ENCODE measurements around the gene TOMM22.
"Not testable (repeated sequence)": the region's sequence is repeated elsewhere in the genome, so short reads cannot be mapped to it uniquely, and the experiment has no call there.

The TOMM22 gene

DNA sequence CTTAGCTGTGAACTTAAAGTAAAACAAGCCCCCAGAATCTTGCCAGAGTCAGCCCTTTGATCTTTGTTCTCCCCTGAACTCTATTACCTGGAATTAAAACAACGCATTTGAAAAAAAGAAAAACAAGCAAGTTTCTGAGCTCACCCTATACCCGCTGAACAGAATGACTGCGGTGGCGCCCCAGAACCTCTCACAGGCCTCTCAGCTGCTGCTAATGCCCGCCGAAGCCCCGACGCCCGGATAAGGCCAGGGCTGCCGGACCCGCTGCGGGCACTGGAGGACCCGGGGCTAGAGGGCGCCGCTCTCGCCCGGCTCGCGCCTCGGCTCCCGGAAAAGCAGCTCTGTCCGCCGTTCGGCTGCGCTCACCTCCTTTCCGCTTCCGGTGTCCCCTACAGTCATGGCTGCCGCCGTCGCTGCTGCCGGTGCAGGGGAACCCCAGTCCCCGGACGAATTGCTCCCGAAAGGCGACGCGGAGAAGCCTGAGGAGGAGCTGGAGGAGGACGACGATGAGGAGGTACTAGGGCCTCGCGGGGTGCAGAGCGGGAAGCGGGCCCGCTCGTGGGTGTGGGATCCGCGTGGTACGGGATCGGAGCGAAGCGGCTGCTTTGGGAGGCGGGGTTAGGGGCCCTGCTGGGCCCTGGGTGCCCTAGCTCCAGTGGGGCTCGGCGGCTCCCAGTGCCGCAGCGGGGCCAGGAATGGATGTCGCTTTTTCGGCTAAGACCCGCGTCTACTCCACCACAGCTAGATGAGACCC lies at the start of gene TOMM22:
TOMM22 (plus strand) TSS at position 376 of the 754 bp plus-strand sequence; CDS start at position 398, 22 bp downstream.
- peak; percentile 81 for DNase-seq

DNA sequence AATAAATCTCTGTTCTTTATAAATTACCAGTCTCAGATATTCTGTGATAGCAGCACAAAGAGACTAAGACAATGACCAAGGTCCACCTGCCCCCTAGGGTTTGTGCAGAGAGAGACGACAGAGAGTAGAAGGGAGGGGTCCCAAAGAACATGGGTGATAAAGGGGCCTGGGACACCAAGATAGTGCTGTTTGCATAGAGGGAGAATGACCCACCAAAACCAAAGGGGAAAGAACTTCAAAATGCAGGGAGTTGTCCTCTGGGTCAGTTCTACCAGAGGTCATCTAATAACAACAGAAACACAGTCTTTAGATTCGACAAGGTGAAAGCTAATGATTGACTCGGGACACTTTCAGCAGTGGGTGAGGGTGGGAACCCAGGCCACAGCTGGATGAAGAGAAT lies 49.2 kb upstream of the TOMM22 start:
- no peak for DNase-seq

DNA sequence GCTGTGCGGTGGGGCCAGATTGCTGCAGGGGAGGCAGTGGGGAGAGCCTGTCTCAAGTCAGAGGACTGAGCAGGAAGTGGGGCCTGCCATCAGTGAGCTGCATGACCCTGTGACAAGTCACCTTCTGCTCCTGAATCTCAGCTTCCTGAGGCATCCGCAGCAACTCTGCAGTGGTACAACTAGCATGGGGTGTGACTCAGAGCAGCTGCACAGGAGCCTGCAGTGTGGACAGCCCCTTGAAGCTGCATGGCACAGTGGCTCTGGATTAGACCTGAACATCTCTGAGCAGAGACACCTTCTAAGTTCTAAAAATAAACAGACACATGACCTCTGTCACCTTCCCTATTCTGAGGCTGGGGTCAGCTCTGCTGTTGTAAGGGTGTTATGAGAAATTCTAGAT lies 43.5 kb upstream of the TOMM22 start:
- no peak for DNase-seq

DNA sequence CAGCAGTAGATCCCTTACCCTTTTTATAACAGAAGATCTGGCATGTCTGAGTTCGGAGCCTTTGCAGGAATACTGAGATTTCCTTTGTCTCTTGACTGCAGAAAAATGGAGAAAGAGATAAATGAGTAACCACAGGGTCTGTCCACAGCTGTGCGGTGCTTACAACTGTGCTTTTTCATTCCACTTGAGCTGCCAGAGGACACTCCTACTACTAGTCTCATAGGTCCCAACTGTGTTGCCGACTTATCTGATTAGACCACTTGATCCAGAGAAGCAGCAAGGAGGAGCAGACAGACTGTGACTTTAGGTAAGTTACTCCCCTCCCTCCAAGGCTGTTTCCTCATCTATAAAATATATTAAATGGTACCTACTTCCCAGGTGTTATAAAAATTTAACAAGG lies 43.0 kb upstream of the TOMM22 start:
- no peak for DNase-seq

DNA sequence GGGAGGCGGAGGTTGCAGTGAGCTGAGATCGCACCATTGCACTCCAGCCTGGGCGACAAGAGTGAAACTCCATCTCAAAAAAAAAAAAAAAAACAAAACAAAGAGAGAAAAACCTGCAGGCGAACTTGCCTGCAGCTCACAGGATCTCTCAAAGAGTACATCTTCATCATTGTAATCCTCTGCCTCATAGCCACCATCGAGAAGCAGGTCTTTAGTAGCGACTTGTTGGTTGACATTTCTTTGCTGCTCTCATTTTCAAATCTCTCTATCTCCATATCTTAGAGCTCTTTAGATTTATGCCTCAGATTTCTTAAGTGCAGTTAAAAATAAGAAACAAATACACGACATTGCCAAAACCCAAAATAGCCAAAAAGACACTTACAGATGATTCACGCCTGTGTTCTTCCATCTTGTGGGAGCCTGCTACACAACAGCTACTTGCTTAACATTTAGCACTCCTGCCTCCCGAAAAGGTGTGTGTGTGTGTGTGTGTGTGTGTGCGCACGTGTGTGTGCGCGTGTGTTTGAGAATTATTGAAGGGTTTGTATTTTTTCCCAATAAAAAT lies 40.2 kb upstream of the TOMM22 start:
- no peak for DNase-seq

DNA sequence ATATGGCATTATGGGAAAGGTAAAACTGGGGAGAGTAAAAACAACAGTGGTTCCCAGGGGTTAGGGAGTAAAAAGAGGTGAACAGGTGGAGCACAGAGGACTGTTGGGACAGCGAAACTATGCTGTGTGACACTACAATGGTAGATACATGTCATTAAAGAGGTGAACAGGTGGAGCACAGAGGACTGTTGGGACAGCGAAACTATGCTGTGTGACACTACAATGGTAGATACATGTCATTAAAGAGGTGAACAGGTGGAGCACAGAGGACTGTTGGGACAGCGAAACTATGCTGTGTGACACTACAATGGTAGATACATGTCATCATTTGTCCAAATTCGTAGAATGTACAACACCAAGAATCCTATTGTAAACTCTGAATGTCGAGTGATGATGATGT lies 37.5 kb upstream of the TOMM22 start:
- not testable (repeated sequence) for DNase-seq

DNA sequence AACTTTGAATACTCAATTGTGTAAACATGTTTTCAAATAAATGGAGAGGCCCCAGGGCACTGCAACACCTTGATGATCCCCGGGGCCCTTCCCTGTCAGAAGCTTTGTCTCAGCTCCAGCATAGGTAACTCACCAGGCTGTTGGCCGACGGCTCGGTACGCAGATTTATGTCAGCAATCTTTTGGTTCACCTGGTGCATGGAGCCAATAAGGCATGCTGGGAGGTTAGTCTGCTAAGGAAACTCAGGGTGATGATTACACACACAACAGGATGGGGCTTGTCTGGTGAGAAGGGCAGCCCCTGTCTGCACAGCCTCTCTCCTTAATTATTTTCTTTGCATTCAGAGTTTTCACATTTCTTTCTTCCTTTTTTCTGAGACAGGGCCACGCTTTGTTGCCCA lies 36.3 kb upstream of the TOMM22 start:
- peak; percentile 27 for DNase-seq

DNA sequence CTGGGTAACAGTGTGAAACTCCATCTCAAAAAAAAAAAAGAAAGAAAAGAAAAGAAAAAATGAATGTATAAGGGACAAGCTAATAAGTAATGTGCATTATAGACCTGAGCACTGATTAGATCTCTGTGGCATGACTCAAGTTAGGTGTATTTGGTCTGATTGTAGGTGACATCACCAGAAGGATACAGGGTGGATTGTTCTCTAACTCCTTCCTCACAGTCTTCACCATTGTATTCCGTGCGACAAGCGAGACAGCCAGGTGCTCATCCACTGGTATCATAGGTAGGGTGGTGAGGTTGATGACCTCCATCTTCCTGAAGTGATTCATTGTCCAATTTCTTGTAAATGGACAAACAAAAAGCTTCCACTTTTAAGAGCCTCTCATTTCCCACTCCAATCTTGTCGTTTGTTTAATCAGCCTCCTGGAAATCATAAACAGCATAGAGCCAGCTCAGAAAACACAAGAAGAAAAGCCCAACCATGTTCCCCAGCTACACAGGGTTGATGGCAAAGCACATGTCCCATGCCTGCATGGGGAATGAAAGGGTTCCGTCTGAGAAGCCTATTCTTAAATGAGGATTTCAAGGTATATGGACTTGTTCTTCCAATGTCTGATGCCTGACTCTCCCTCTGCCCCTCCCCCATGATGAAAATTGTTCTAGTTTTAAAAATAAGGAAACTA lies 31.8 kb upstream of the TOMM22 start:
- no peak for DNase-seq

DNA sequence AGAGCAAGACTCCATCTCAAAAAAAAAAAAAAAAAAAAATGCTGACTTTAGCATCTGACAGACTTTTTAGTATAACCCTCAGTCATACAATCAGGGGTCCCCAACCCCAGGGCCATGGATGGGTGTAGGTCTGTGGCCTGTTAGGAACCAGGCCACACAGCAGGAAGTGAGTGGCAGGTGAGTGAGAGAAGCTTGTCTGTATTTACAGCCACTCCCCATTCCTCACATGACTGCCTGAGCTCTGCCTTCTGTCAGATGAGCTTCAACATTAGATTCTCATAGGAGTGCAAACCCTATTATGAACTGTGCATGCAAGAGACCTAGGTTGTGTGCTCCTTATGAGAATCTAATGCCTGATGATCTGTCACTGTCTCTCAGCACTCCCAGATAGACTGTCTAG lies 28.9 kb upstream of the TOMM22 start:
- DNase-seq = no peak

DNA sequence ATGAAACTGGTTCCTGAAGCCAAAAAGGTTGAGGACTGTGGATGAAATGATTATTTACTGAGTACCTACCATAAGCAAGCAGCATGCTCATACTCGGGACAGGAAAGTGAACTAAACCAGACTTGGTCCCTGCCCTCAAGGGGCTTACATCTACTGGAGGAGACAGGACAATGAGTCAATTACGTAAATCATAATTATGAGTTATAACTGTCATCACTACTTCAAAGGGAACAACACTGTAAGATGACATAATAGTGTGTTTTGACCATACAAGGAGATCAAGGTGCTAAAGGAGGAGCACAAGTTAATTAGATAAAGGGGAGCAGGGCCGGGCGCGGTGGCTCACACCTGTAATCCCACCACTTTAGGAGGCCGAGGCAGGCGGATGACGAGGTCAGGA lies 28.0 kb upstream of the TOMM22 start:
- no peak for DNase-seq

DNA sequence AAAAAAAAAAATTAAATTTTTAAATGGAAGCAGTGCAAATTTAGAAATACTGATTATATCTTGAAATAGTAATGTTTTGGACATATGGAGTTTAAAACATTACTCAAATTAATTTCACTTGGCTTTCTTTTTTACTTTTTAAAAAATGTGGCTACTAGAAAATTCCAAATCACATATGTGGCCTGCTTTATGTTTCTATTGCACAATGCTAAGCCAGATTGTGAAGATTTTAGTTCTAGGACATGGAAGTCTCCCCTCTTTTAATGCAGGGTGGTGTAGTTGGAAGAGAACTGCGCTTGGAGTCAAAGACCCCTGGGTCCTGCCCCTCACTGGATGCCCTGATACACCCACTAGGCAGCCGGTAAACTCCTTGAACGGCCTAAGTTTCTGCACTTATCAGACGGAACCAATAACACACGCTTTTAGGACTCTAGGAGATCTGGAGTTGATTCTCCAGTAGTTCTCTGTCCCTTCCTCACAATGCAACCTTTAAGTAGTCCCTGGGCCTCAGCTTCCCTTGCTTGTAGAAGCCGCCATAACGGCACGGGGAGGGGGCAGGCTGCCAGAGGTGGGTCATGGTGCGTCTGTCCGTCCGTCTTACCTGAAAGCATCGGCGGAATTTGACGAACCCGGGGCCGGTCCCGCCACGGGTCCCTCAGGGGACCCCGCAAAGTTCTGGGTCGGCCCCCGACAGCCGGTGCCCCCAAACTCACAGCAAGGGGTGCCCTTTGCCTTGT lies 26.1 kb upstream of the TOMM22 start:
- DNase-seq = no peak

DNA sequence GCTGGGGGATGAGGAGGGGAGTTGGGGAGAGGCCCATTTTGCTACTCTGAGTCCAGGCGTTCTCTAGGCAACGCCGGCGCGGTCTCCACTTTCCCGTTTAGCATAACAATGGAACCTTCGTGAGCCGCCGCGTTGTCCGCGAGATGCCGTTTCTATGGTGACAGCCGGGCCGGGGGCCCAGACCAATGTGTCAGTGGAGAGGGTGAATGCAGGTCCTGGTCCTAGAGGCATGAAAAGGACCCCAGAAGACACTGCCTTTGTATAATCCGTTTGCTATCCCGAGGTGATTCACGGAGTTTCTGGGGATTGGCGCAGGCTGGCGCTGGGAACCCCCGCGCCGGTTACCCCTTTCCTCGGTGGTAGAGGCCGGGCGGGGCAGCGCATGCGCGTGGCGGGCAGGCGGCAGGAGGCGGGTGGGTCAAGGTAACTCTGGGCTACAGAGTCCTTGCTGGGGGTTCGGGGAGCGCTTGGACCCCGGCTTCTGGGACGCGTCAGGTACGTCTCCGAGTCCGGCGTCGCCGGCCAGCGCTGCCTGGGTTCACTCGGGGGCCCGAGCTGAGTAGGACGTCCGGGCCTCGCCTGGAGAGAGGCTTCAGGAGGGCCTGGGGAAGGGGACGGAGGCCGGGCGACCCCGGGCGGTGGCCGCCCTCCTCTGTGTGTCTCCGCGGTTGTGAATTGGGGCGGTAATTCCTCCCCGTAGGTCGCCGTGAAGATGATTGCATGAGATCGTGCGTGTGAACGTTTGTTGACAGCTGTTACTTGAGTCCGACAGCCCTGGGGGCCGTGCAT lies 25.3 kb upstream of the TOMM22 start, which contains the start of the genes CBY1 and FAM227A:
CBY1 (plus strand) TSS at position 383 of the 789 bp plus-strand sequence. CDS start 11,417 bp downstream, outside the sequence.
FAM227A (minus strand) TSS at position 137 of the 789 bp plus-strand sequence. CDS start 6,224 bp downstream, outside the sequence.
- peak; percentile 78 for DNase-seq

DNA sequence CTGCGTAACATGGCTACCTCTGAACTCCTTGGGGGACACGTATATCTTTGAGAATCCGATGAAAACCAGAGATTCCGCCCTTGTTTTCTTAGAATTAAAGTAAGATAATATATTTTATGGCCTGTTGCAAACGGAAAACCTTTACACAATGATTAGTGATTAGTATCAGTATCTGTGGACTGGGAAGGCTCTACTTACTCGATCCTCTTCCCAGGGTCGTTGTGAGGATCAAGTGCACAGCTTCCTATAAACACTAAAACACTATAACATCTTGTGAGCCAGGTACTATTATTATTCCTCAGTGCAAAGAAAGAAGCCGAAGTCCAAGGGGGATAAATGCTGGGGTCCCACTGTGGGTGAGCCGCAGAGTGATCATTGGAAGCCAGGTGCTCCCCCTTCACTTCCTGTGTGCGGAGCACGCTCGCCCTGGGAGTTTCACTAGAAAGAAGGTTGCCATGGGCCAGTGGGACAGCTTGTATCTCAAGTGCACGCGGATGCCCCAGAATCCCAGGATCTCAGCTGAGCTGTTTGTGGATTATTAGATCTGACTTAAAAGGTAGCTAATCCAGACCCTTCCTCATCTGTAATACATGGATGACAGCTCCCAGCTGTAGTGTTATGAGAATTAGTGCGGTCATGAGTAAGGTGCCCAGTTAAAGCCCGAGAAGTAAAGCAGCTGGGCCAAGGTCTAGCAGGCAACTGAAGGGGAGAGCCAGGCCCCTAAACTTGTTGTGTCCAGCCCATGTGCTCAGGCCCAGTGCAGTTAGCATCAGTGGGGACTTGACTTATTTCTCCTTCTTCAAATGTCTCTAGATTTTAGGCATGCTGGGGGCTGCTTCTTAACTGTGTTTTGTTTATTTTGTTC lies 24.5 kb upstream of the TOMM22 start:
- no peak for DNase-seq

DNA sequence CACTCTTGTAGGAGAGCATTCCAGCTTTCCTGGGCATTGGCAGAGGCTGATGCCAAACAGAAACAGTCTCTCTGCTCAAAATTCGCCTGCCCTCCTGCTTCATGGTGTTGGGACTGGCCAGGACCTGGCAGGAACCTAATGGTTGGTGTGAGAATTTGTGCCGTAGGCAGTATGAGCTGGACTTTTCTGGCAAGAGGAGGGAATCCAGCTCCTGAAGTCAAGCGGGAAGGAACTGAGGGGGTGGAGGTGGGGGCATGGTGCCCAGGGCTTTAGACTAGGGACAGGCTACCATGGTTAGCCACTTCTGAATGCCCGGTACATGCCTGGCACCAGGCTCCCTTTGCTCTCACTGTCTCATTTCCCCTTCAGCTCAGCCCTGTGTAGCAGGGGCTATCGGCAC lies 6.9 kb upstream of the TOMM22 start:
- DNase-seq = no peak

DNA sequence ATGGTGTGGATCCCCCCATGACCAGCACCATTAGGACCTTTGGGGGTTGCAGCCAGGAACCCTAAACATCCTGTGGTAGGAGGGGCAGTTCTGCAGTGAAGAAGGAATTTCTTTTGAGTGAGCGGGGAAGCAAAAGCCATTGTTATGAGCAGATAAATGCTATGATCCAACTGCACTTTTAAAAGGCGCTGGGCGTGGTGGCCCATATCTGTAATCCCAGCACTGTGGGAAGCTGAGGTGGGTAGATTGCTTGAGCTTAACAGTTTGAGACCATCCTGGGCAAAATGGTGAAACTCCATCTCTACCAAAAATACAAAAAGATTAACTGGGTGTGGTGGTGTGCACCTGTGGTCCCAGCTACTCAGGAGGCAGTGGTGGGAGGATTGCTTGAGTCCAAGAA lies 5.9 kb upstream of the TOMM22 start:
- DNase-seq = no peak

DNA sequence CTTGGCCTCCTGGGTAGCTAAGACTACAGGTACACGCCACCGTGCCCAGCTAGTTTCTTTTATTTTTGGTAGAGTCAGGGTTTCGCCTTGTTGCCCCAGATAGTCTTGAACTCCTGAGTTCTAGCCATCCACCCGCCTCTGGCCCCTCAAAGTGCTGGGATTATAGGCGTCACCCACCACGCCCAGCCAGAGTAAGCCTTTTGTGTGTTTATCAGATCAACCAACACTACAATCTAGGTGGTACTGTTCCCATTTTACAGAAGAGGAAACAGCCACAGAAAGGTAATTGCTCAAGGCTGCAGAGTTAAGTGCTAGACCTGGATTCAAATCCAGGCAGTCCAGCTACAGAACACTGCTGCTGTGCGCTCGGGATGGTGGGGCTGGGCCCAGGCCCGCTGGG lies 3.1 kb downstream of the TOMM22 start:
- no peak for DNase-seq

DNA sequence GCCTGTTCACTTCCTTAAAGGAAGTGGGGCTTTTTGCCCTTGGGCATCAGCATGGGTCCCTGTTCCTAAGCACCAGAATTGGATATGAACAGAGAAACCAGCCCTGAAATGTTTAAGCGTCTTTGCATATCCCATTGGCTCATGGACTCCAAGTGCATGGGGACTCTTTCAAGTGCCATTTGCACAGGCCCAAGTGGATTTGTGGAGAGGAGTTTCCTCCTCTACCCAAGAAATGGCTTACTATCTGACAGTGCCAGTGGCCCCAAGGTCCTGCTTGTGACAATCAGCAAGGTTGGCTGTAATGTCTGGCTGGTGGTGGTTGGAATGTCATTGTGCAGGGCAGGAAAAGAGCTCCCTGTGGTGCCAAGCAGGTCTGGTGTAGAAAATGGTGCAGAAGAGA lies 4.0 kb downstream of the TOMM22 start:
- no peak for DNase-seq

DNA sequence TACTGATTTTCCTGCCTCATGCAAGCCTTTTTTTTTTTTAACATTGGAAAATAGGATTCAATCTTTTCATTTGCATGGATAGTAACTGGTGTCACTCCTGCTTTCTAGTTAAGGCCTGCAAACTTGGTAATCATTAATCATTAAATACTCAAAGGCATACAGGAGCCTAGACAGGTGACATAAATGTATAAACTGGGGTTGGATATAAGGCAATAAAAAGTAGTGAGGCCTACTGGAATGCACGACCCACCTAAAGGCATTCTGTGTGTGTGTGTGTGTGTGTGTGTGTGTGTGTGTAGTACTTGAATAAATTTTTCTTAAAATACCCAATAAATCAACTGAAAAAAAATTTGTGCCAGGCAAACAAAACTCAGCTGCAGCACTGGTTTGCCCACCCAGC lies 7.9 kb downstream of the TOMM22 start:
- DNase-seq = no peak

DNA sequence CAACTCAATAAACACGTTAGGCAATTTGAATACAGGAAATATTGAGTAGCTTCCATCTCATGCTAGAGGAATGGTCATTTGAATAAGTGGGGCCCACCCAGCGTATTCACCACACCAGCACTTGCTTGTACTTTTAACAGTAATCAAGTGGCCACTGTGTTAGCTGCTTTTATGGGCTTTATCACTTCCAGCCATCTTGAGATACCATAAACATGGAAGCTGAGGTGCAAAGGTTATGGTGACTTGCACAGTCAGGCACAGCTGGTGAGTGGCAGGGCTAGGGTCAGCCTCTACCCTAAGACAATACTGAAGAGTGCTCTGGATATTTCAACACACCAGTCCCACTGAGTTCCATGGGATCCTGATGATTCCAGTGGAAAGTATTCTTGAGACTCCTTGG lies 12.3 kb downstream of the TOMM22 start:
- no peak for DNase-seq

DNA sequence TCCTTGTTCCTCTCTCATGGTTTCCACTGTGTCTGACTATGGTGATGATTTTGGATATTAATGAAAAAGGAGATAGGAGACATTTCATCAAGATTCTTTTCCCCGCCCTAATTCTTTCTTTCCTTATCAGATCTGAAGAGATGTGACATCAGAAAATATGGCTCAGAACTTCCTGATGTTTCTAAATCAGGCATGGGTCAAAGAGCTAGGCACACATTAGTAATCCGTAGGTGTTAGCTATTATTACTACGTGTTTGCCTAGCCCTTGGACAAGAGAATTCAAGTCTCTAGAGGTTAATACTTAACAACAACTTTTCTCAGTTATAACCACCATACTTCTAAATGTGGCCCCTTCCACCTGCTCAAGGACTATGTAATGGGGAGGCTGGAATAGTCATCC lies 13.2 kb downstream of the TOMM22 start:
- no peak for DNase-seq

All from MV-4-11 (cell line).